Osteocyte (in vitro differentiated cells): ENCODE measurements around the gene CHST15. TPM values are rescaled to one million over a fixed set of nuclear protein-coding genes. Genes with fewer than 3 reads are reported as not detected.

ENCODE experiments used
- DNase-seq: peaks from one replicate; pipeline ENCODE4 v3.0.0; 2021; ENCODE audit warnings: mixed read lengths; ENCODE audit not compliant: unreplicated experiment; ENCODE audit errors: extremely low spot score
- H3K27ac Mint-ChIP-seq: one replicate; pipeline ENCODE4 v1.8.0; 2021; ENCODE audit warnings: mild to moderate bottlenecking, mixed read lengths; ENCODE audit not compliant: unreplicated experiment
- H3K27me3 Mint-ChIP-seq: one replicate; pipeline ENCODE4 v1.8.0; 2021; ENCODE audit warnings: mixed read lengths; ENCODE audit not compliant: unreplicated experiment
- H3K36me3 Mint-ChIP-seq: one replicate; pipeline ENCODE4 v1.8.0; 2021; ENCODE audit warnings: mixed read lengths; ENCODE audit not compliant: unreplicated experiment
- H3K4me1 Mint-ChIP-seq: one replicate; pipeline ENCODE4 v1.8.0; 2021; ENCODE audit warnings: mixed read lengths; ENCODE audit not compliant: unreplicated experiment
- H3K4me3 Mint-ChIP-seq: one replicate; pipeline ENCODE4 v1.8.0; 2021; ENCODE audit warnings: mild to moderate bottlenecking, moderate library complexity, mixed read lengths; ENCODE audit not compliant: unreplicated experiment
- H3K9me3 Mint-ChIP-seq: one replicate; pipeline ENCODE4 v1.8.0; 2021; ENCODE audit warnings: mixed read lengths; ENCODE audit not compliant: unreplicated experiment
- CTCF ChIP-seq: fragments of 200-600 bp; sonication (generic); IDR thresholded peaks from 2 replicates; pipeline ENCODE4 v1.5.0; 2021; ENCODE audit warnings: antibody characterized with exemption, mild to moderate bottlenecking, moderate library complexity
- total RNA-seq: library from RNA; stranded (reverse); gene quantifications from 2 replicates; pipeline ENCODE4 v1.2.1, GENCODE V29; 2021

CHST15 gene
- total RNA-seq, 1 donor from 2014 or later, result 66.3 TPM

- H3K9me3 Mint-ChIP-seq, result no peaks in the 10 kb centered on the region
- TF ChIP-seq CTCF, result no peak
- DNase-seq, result no peak
- H3K4me3 Mint-ChIP-seq, result no peak overlapping the region
- H3K36me3 Mint-ChIP-seq, result peaks cover 61% of the 10 kb centered on the region
- no peak overlapping the region for H3K27ac Mint-ChIP-seq
- H3K27me3 Mint-ChIP-seq, result no peaks in the 10 kb centered on the region
- peaks cover 10% of the 10 kb centered on the region for H3K4me1 Mint-ChIP-seq
Observed at GRCh38 chr10:124011464-124011863, 81.9 kb downstream of the CHST15 start.

- Mint-ChIP-seq H3K27me3 (no peaks in the 10 kb centered on the region), H3K9me3 (no peaks in the 10 kb centered on the region), H3K27ac (no peak overlapping the region), H3K4me1 (peaks cover 17% of the 10 kb centered on the region), H3K36me3 (peaks cover 63% of the 10 kb centered on the region), H3K4me3 (no peak overlapping the region)
- no peak for DNase-seq
- no peak for TF ChIP-seq CTCF
Observed at GRCh38 chr10:124010563-124011131, 82.8 kb downstream of the CHST15 start.

GRCh38 chr10:124010024-124010423, 83.4 kb downstream of the CHST15 start:
- no peaks in the 10 kb centered on the region for H3K9me3 Mint-ChIP-seq

GRCh38 chr10:124009231-124010015, 84.0 kb downstream of the CHST15 start:
- H3K36me3 Mint-ChIP-seq, result peaks cover 64% of the 10 kb centered on the region
- DNase-seq, result no peak

More at GRCh38 chr10:124010024-124010423, 83.4 kb downstream of the CHST15 start:
- Mint-ChIP-seq H3K4me1 (peaks cover 21% of the 10 kb centered on the region), H3K36me3 (peaks cover 64% of the 10 kb centered on the region), H3K27me3 (no peaks in the 10 kb centered on the region), H3K27ac (no peak overlapping the region), H3K4me3 (no peak overlapping the region)
- DNase-seq, result no peak
- TF ChIP-seq CTCF, result no peak

More at GRCh38 chr10:124009231-124010015, 84.0 kb downstream of the CHST15 start:
- Mint-ChIP-seq H3K4me1 (peaks cover 21% of the 10 kb centered on the region), H3K9me3 (no peaks in the 10 kb centered on the region), H3K4me3 (no peak overlapping the region), H3K27ac (no peak overlapping the region), H3K27me3 (no peaks in the 10 kb centered on the region)
- no peak for TF ChIP-seq CTCF
